GM18907 (cell line): ENCODE data around the gene NDE1.

Experiments used
- ATAC-seq: cut with Tn5 transposase; IDR thresholded peaks from one replicate; pipeline ENCODE4 v1.9.1; 2021; ENCODE audit warnings: mild to moderate bottlenecking, moderate library complexity; ENCODE audit not compliant: unreplicated experiment

The NDE1 gene

GRCh38 chr16:15765116-15765515 lies 115.1 kb downstream of the NDE1 start:
- ATAC-seq, result no peak

DNA sequence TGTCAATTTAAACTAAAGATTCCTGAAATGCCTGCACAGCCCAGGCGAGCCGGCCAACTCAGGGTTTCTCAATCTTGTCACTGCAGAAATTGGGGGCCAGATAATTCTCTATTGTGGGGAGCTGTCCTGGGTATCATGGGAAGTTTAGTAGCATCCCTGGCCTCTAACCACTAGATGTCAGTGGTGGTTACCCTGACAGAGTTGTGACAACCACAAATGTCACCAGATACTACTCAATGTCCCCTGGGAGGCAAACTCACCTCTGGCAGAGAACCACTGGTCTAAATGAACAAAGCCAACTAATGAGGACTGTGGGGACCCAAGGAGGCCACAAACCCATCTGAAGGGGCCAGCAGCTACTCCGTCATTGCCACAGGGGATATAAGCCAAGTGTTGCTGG lies 115.8 kb downstream of the NDE1 start:
- peak; percentile 80 for ATAC-seq

DNA sequence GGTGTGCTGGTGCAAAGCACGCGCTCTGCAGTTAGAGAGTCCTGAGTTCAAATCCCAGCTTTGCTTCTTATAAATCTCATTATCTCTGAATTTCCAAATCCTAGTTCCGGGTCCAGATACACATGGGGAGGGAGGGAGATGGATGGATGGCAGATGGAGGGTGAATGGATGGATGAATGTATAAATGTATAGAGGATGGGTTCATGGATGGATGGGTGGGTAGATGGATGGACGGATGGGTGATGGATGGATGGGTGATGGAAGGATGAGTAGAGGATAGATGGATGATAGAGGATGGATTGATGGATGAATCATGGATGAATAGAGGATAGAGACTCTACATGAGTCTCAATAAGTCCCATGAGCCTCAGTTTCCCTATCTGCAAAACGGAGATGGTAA lies 116.9 kb downstream of the NDE1 start:
- no peak for ATAC-seq

DNA sequence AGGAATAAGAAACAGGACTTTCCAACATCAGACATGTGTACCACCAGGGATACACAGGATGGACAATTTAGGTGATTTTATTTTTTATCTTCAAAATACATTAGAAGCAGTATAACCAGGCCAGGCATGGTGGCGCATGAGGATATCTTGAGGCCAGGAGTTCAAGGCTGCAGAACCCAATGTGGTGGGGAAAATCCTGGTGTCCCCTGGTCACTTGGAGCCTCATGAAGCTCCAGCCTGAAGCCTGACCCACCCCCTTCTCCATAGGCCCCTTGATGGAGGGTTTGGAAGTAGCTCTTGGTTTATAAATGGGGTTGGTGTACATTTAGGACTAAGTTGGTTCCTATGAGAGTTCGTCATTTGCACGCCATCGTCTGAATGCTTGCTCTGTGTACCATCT lies 118.2 kb downstream of the NDE1 start:
- ATAC-seq, result no peak

GRCh38 chr16:15769239-15769638 lies 119.2 kb downstream of the NDE1 start:
- ATAC-seq, result no peak

DNA sequence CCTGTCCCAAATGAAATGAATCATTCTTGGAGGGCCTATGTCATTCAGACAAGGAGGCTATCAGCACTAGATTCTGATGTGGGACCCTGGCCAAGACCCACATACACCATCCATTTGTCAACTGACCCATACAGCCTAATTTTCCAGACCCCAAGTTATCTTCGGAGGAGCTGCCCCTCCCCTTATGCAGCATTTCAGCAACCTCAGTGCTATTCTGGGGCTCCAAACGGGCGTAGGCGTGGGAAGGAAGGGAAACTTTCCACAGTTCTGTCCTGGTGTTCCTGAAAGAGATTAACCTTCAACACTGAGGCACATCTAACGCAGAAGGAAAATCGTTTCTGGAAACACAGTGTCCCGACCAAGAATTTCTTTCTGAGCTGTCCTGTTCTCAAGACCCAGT lies 120.1 kb downstream of the NDE1 start:
- no peak for ATAC-seq

DNA sequence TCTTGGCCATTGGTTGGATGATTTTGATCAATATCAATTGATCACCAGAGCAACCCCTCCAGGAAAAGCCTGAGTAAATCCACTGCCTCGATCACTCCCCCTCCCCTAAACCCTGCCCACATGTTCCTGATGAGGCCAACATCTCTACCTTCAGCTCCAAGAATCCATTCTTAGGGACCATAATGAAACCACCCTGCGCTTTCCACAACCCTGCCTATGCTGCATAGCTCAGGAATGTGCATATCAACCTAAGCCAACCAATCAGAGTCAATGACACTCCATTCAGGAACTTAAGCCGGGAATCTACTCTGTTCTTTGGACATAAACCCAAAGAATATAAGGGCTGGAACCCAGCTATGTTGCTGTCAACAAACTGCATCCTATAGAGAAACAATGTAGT lies 120.5 kb downstream of the NDE1 start:
- ATAC-seq, result no peak

GRCh38 chr16:15771694-15772093 lies 121.6 kb downstream of the NDE1 start:
- ATAC-seq, result no peak

- no peak for ATAC-seq
Observed at GRCh38 chr16:15772579-15773293, 122.7 kb downstream of the NDE1 start.

DNA sequence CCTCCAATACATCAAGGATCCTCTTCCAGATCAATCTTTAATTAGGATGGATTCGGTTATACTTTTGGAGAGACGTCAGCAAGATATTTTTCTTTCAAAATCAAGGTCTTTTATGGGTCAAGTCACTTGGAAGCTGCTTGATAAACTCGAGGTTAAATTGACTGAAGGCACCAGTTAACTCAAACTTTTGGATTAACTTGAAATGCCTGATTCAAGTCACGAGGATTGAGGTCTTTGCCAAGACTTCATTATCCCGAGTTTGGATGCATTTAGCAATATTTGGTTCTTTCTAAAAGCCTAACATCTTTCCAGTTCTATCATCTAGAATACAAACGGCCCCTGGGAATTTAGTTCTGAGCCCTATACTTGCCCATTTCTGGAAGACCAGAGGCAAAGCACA lies 123.9 kb downstream of the NDE1 start:
- no peak for ATAC-seq

DNA sequence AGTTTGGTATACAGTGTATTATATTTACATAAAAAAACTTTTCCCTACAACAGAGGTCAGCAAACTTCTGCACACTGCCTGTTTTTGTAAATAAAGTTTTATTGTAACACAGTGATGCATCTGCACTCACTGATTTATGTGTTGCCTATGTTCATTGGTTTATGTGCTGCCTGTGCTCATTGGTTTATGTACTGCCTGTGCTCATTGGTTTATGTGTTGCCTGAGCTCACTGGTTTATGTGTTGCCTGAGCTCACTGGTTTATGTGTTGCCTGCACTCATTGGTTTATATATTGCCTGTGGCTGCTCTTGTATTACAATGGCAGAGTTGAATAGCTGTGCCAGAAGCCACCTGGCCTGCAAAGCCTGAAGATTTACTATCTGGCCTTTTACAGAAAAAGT lies 125.2 kb downstream of the NDE1 start:
- no peak for ATAC-seq

DNA sequence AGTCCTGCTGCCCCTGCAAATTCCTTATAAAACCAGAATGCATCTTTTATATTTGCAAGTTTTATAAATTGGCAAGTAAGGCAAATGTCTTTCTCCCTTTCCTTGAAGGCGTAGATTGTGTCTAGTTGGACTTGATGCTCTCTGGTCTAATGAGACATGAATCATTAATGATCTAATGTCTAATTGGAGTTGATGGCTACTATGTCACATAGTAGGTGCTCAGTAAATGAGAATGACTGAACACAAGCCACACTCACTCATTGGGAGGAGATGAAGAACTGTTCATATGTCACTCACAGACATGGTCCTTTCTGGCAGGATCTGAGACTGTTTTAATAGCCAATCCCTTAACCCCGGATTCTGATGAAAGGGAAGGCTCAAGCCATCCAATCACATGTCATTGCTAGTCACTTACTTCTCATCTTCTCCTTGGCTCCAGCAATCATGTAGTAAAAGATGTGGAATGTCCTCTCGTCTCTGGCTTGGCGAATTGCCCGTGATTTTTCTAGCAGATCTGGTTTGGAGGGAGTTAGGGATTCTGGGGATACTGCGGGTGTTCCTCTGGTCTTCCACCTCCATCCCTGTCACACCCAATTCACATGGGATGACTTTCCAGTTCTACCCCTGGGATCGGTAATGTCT lies 125.7 kb downstream of the NDE1 start:
- no peak for ATAC-seq
